Smooth muscle cell of the brain vasculature (primary cell): ENCODE data around the gene PCSK6.

Experiments
- DNase-seq: peaks from one replicate; pipeline ENCODE4 v3.0.0-alpha.2; 2012; ENCODE audit warnings: low read depth, low spot score

Gene PCSK6

GRCh38 chr15:101327147-101327740 lies 162.3 kb downstream of the PCSK6 start:
- DNase-seq, result no peak

GRCh38 chr15:101326462-101327146 lies 162.9 kb downstream of the PCSK6 start:
- DNase-seq, result no peak

- DNase-seq, result no peak
Measured at GRCh38 chr15:101326026-101326315, 163.5 kb downstream of the PCSK6 start.

GRCh38 chr15:101325263-101326025 lies 164.1 kb downstream of the PCSK6 start:
- no peak for DNase-seq

- DNase-seq, result no peak
Measured at GRCh38 chr15:101324524-101325177, 164.9 kb downstream of the PCSK6 start.

- no peak for DNase-seq
Measured at GRCh38 chr15:101323793-101324523, 165.5 kb downstream of the PCSK6 start.

- no peak for DNase-seq
Measured at GRCh38 chr15:101322854-101323477, 166.5 kb downstream of the PCSK6 start.

- DNase-seq, result no peak
Measured at GRCh38 chr15:101322016-101322695, 167.4 kb downstream of the PCSK6 start.

GRCh38 chr15:101320501-101321052 lies 168.9 kb downstream of the PCSK6 start:
- DNase-seq, result no peak

- DNase-seq, result no peak
Measured at GRCh38 chr15:101318839-101319238, 170.7 kb downstream of the PCSK6 start.

GRCh38 chr15:101318147-101318819 lies 171.2 kb downstream of the PCSK6 start:
- DNase-seq, result no peak

- DNase-seq, result no peak
Measured at GRCh38 chr15:101317336-101317872, 172.1 kb downstream of the PCSK6 start.

- DNase-seq, result no peak
Measured at GRCh38 chr15:101316529-101316928, 173.0 kb downstream of the PCSK6 start.

GRCh38 chr15:101315736-101316135 lies 173.8 kb downstream of the PCSK6 start:
- DNase-seq, result no peak

GRCh38 chr15:101314336-101315125 lies 175.0 kb downstream of the PCSK6 start:
- no peak for DNase-seq

- DNase-seq, result no peak
Measured at GRCh38 chr15:101313041-101313761, 176.3 kb downstream of the PCSK6 start.

GRCh38 chr15:101310508-101310907 lies 179.0 kb downstream of the PCSK6 start:
- no peak for DNase-seq

GRCh38 chr15:101310161-101310480 lies 179.4 kb downstream of the PCSK6 start:
- no peak for DNase-seq
